HEK293T (cell line): ENCODE measurements around the gene CASTOR1.

ENCODE experiments used
- ARNT ChIP-seq: fragments of 450-650 bp; IDR thresholded peaks from 2 replicates; pipeline ENCODE4 v1.6.1; 2017; ENCODE audit warnings: mild to moderate bottlenecking
- BHLHE40 ChIP-seq: fragments of 450-650 bp; IDR thresholded peaks from 2 replicates; pipeline ENCODE4 v1.6.1; 2016; ENCODE audit warnings: mild to moderate bottlenecking, moderate library complexity, borderline replicate concordance
- FOXA1 ChIP-seq: fragments of 450-650 bp; IDR thresholded peaks from 2 replicates; pipeline ENCODE4 v1.6.1; 2016; ENCODE audit warnings: mild to moderate bottlenecking
- FOXM1 ChIP-seq: fragments of 450-650 bp; IDR thresholded peaks from 2 replicates; pipeline ENCODE4 v1.6.1; 2017; ENCODE audit warnings: mild to moderate bottlenecking, borderline replicate concordance
- L3MBTL2 ChIP-seq: fragments of 450-650 bp; conservative IDR thresholded peaks from 2 replicates; pipeline ENCODE4 v1.6.1; 2016; ENCODE audit warnings: mild to moderate bottlenecking
- NFRKB ChIP-seq: fragments of 450-650 bp; IDR thresholded peaks from 2 replicates; pipeline ENCODE4 v1.6.1; 2016; ENCODE audit warnings: mild to moderate bottlenecking, moderate library complexity
- PKNOX1 ChIP-seq: fragments of 450-650 bp; IDR thresholded peaks from 2 replicates; pipeline ENCODE4 v1.6.1; 2016
- SP1 ChIP-seq: fragments of 450-650 bp; IDR thresholded peaks from 2 replicates; pipeline ENCODE4 v1.6.1; 2017
- SUZ12 ChIP-seq: fragments of 450-650 bp; IDR thresholded peaks from 2 replicates; pipeline ENCODE4 v1.6.1; 2016; ENCODE audit warnings: mild to moderate bottlenecking
- TARDBP ChIP-seq: fragments of 450-650 bp; IDR thresholded peaks from 2 replicates; pipeline ENCODE4 v1.6.1; 2016

GRCh38 chr22:30323246-30323645, 33.9 kb upstream of the CASTOR1 start:
- TF ChIP-seq FOXA1 (no peak), SUZ12 (no peak), NFRKB (no peak), BHLHE40 (no peak), FOXM1 (no peak), L3MBTL2 (no peak), ARNT (no peak), SP1 (no peak), TARDBP (no peak), PKNOX1 (no peak)
